Mucosa of rectum (tissue), 2 donors: Measurements from ENCODE around the gene ZNF540.

ENCODE experiments used
- H3K27ac ChIP-seq, 2 donors: one replicate each; pipeline ENCODE4 v1.7.0; 2013; ENCODE audit warnings: inconsistent platforms in 2 of 2, low read depth in 2 of 2, low read length in 2 of 2
- H3K27me3 ChIP-seq, 2 donors: one replicate each; pipeline ENCODE4 v1.7.0; 2013; ENCODE audit warnings: low read length in 2 of 2; ENCODE audit not compliant: control insufficient read depth in 2 of 2, insufficient read depth in 2 of 2
- H3K36me3 ChIP-seq, 2 donors: one replicate each; pipeline ENCODE4 v1.7.0; 2013; ENCODE audit warnings: low read length in 2 of 2; ENCODE audit not compliant: control insufficient read depth in 2 of 2, insufficient read depth in 2 of 2
- H3K4me1 ChIP-seq, 2 donors: one replicate each; pipeline ENCODE4 v1.7.0; 2013; ENCODE audit warnings: low read length in 2 of 2, mild to moderate bottlenecking in 1 of 2; ENCODE audit not compliant: control insufficient read depth in 2 of 2, insufficient read depth in 2 of 2
- H3K4me3 ChIP-seq, 2 donors: one replicate each; pipeline ENCODE4 v1.7.0; 2013; ENCODE audit warnings: low read length in 2 of 2
- H3K9ac ChIP-seq, 2 donors: one replicate each; pipeline ENCODE4 v1.7.0; 2013; ENCODE audit warnings: low read length in 2 of 2, low read depth in 1 of 2, mild to moderate bottlenecking in 1 of 2
- H3K9me3 ChIP-seq, 2 donors: one replicate each; pipeline ENCODE4 v1.7.0; 2013; ENCODE audit warnings: low read length in 2 of 2; ENCODE audit not compliant: control insufficient read depth in 2 of 2
- donor health status: healthy.
- donor health status: Normal muscosa, but diverticular disease.

ZNF540 gene

GRCh38 chr19:37594304-37594981 is at the start of gene ZNF540, which contains the start of gene ZNF571:
Gene ZNF540 (plus strand): TSS chr19:37594876. CDS start chr19:37598448, 3,572 bp downstream.
Gene ZNF571 (minus strand): TSS chr19:37594792. CDS start chr19:37586676, 8,116 bp downstream.
- peak within 1 kb of the TSS; percentile 89 to 90 for H3K9ac ChIP-seq
- H3K27ac ChIP-seq = peak within 1 kb of the TSS; percentile 92 to 94
- peaks cover 0 to 2% of the 10 kb centered on the region in 2 donors for H3K36me3 ChIP-seq
- H3K4me3 ChIP-seq = peak within 1 kb of the TSS; percentile 94
- H3K27me3 ChIP-seq = no peaks in the 10 kb centered on the region
- H3K4me1 ChIP-seq = peaks cover 8 to 13% of the 10 kb centered on the region in 2 donors
- no peaks in the 10 kb centered on the region for H3K9me3 ChIP-seq

DNA sequence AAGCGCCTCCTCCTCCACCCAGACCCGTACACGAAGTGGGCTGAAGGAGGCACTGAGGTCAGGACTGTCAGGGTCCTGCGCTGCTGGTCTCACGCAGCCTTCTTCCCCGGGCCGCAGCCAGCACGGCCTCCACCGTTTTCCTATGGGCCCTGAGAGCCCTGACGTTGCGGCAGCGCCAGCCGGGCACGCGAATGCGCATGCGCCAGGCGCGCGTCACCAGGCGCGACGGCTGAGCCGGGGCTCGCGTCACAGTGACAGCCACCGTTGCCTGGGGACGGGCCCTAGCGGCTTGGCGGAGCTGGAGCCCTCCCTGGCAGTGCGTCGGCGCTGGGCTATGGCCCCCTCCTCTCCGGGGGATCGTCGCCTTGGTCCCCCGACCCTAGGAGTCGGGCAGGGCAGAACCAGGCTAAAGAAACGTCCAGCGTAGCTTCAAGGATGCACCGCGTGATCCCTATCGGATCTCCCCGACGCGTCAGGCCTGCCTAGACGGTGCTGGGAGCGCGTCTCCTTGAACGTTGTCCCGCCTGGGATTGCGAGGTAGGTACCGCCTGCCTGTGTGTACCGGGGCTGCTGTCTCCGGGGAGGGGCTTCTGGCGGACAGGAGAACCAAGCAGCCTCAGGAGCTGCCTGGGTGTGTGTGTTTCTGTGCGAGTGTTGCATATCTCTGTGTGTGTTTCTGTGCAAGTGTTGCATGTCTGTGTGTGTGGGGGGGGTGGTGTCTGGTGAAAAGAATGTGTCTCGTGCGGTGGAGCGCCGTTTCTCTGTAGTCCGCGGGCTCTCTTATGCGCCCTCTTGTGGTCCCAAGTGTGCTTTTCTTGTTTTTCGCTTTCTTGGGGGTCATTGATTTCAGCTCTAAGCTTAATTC is 43.3 kb upstream of the ZNF540 start:
- H3K4me3 ChIP-seq = peak overlapping the region; percentile 73 to 81
- H3K36me3 ChIP-seq = no peaks in the 10 kb centered on the region
- H3K27ac ChIP-seq = peak overlapping the region in 1 of 2 donors; percentile 32
- H3K9ac ChIP-seq = peak overlapping the region; percentile 53 to 65
- H3K27me3 ChIP-seq = no peaks in the 10 kb centered on the region
- H3K4me1 ChIP-seq = no peaks in the 10 kb centered on the region
- H3K9me3 ChIP-seq = peaks cover 24 to 39% of the 10 kb centered on the region in 2 donors

- H3K9me3 ChIP-seq = peaks cover 68 to 75% of the 10 kb centered on the region in 2 donors
- no peaks in the 10 kb centered on the region for H3K27me3 ChIP-seq
- H3K9ac ChIP-seq = no peak overlapping the region
- H3K4me3 ChIP-seq = no peak overlapping the region
- no peak overlapping the region for H3K27ac ChIP-seq
- peaks cover 0 to 18% of the 10 kb centered on the region in 2 donors for H3K36me3 ChIP-seq
- no peaks in the 10 kb centered on the region for H3K4me1 ChIP-seq
Measured at GRCh38 chr19:37563518-37563917, 31.2 kb upstream of the ZNF540 start.

- peak overlapping the region in 1 of 2 donors; percentile 28 for H3K4me3 ChIP-seq
- H3K9me3 ChIP-seq = peaks cover 71 to 72% of the 10 kb centered on the region in 2 donors
- H3K27me3 ChIP-seq = no peaks in the 10 kb centered on the region
- no peak overlapping the region for H3K9ac ChIP-seq
- H3K4me1 ChIP-seq = no peaks in the 10 kb centered on the region
- peaks cover 0 to 18% of the 10 kb centered on the region in 2 donors for H3K36me3 ChIP-seq
- no peak overlapping the region for H3K27ac ChIP-seq
Measured at GRCh38 chr19:37564624-37565369, 29.9 kb upstream of the ZNF540 start.

DNA sequence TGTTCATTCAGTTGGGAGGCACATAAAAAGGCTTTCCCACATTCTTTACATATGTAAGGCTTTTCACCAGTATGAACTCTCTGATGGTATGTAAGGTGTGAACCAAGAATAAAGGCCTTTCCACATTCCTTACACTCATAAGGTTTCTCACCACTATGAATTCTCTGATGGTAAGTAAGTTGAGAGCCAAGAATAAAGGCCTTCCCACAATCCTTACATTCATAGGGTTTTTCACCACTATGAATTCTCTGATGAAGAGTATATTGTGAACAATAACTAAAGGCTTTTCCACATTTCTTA is 29.4 kb upstream of the ZNF540 start:
- Histone ChIP-seq H3K27me3 (no peaks in the 10 kb centered on the region), H3K4me3 (no peak overlapping the region), H3K9me3 (peaks cover 76% of the 10 kb centered on the region in 2 donors), H3K36me3 (peaks cover 0 to 20% of the 10 kb centered on the region in 2 donors), H3K9ac (no peak overlapping the region), H3K4me1 (no peaks in the 10 kb centered on the region), H3K27ac (no peak overlapping the region)

- no peak overlapping the region for H3K27ac ChIP-seq
- peaks cover 7 to 9% of the 10 kb centered on the region in 2 donors for H3K36me3 ChIP-seq
- H3K9ac ChIP-seq = no peak overlapping the region
- no peak overlapping the region for H3K4me3 ChIP-seq
- H3K27me3 ChIP-seq = no peaks in the 10 kb centered on the region
- H3K9me3 ChIP-seq = peaks cover 50 to 55% of the 10 kb centered on the region in 2 donors
- no peaks in the 10 kb centered on the region for H3K4me1 ChIP-seq
Measured at GRCh38 chr19:37572203-37572602, 22.5 kb upstream of the ZNF540 start.

DNA sequence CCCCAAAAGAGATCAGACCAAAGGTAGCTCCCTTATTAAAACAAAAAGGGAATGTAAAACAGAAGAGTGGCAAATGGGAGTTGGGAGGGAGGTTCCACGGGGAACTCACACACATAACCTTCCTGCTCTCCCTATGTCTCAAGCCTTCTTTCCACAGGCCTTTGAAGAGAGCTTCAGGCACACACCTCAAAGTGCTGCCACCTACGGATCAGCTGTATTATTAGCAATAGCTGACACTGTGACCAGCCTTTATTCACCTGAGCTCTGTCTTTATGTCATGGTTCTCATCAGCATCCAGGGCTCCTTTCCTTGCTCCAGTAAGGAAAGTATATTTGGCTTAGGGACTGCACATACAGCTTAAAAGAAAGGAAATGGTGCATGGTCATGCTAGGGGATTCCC is 11.3 kb upstream of the ZNF540 start:
- Histone ChIP-seq H3K27ac (no peak overlapping the region), H3K4me3 (peak overlapping the region in 1 of 2 donors; percentile 27), H3K9me3 (peaks cover 64 to 68% of the 10 kb centered on the region in 2 donors), H3K4me1 (no peaks in the 10 kb centered on the region), H3K9ac (no peak overlapping the region), H3K36me3 (peaks cover 41 to 58% of the 10 kb centered on the region in 2 donors), H3K27me3 (no peaks in the 10 kb centered on the region)

DNA sequence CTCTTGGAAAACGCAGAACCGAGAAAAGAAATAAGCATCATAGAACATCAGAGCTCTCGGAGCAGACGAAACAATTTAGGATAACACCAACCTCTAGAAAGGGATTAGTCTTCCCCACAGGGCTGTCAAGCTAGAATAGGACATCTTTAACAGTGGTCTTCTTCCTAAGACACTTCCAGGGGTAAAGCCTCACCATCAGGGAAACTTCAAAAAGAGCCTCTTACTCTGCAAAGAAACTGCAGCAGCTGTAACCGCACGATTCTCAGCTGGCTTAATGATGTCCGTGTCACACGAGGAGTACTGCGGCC is 726 bp upstream of the ZNF540 start:
- H3K27me3 ChIP-seq = no peaks in the 10 kb centered on the region
- no peaks in the 10 kb centered on the region for H3K9me3 ChIP-seq
- peaks cover 8 to 13% of the 10 kb centered on the region in 2 donors for H3K4me1 ChIP-seq
- peaks cover 0 to 2% of the 10 kb centered on the region in 2 donors for H3K36me3 ChIP-seq
- peak overlapping the region; percentile 89 to 90 for H3K9ac ChIP-seq
- H3K27ac ChIP-seq = peak overlapping the region; percentile 92 to 94
- H3K4me3 ChIP-seq = peak overlapping the region; percentile 94

- peaks cover 8 to 13% of the 10 kb centered on the region in 2 donors for H3K4me1 ChIP-seq
- H3K36me3 ChIP-seq = peaks cover 2% of the 10 kb centered on the region in 2 donors
- peak overlapping the region; percentile 92 to 94 for H3K27ac ChIP-seq
- no peaks in the 10 kb centered on the region for H3K27me3 ChIP-seq
- H3K9ac ChIP-seq = peak overlapping the region; percentile 89 to 90
- no peaks in the 10 kb centered on the region for H3K9me3 ChIP-seq
- H3K4me3 ChIP-seq = peak overlapping the region; percentile 94
Measured at GRCh38 chr19:37594982-37595382, 306 bp downstream of the ZNF540 start.
